HG03354 (cell line): Measurements from ENCODE around the gene PTPRN2.
"Not testable (repeated sequence)": the region's sequence is repeated elsewhere in the genome, so short reads cannot be mapped to it uniquely, and the experiment has no call there.

Experiments used
- ATAC-seq: cut with Tn5 transposase; IDR thresholded peaks from one replicate; pipeline ENCODE4 v1.9.1; 2021; ENCODE audit warnings: mild to moderate bottlenecking; ENCODE audit not compliant: unreplicated experiment, poor library complexity, severe bottlenecking

The PTPRN2 gene

DNA sequence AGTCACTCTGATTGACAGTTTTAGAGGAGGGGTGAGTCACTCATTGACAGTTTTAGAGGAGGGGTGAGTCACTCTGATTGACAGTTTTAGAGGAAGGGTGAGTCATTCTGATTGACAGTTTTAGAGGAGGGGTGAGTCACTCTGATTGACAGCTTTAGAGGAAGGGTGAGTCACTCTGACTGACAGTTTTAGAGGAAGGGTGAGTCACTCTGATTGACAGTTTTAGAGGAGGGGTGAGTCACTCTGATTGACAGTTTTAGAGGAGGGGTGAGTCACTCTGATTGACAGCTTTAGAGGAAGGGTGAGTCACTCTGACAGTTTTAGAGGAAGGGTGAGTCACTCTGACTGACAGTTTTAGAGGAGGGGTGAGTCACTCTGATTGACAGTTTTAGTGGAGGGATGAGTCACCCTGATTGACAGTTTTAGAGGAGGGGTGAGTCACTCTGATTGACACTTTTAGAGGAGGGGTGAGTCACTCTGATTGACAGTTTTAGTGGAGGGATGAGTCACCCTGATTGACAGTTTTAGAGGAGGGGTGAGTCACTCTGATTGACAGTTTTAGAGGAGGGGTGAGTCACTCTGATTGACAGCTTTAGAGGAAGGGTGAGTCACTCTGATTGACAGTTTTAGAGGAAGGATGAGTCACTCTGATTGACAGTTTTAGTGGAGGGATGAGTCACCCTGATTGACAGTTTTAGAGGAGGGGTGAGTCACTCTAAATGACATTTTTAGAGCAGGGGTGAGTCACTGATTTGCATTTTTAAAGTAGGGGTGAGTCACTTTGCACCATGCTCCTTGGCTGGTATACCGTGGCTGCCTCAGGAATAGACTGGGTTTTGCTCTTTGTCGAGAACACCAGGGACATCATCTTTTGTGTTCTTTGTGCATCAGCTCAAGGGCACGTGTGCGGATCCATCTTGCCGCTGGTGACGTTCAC is 654.1 kb downstream of the PTPRN2 start:
- ATAC-seq, result not testable (repeated sequence)

DNA sequence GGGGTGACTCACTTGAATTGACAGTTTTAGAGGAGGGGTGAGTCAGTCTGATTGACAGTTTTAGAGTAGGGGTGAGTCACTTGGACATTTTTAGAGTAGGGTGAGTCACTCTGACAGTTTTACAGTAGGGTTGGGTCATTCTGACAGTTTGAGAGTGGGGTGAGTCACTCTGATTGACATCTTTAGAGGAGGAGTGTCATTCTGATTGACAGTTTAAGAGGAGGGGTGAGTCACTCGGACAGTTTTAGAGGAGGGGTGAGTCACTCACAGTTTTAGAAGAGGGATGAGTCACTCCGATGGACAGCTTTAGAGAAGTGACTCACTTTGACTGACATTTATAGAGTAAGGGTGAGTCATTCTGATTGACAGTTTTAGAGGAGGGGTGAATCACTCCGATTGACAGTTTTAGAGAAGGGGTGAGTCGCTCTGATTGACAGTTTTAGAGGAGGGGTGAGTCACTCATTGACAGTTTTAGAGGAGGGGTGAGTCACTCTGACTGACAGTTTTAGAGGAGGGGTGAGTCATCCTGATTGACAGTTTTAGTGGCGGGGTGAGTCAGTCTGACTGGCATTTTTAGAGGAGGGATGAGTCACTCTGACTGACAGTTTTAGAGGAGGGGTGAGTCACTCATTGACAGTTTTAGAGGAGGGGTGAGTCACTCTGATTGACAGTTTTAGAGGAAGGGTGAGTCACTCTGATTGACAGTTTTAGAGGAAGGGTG is 655.0 kb downstream of the PTPRN2 start:
- no peak for ATAC-seq

GRCh38 chr7:157930926-157931466 is 656.6 kb downstream of the PTPRN2 start:
- no peak for ATAC-seq

- no peak for ATAC-seq
These were observed 657.2 kb downstream of the PTPRN2 start for GRCh38 chr7:157930441-157930840.

DNA sequence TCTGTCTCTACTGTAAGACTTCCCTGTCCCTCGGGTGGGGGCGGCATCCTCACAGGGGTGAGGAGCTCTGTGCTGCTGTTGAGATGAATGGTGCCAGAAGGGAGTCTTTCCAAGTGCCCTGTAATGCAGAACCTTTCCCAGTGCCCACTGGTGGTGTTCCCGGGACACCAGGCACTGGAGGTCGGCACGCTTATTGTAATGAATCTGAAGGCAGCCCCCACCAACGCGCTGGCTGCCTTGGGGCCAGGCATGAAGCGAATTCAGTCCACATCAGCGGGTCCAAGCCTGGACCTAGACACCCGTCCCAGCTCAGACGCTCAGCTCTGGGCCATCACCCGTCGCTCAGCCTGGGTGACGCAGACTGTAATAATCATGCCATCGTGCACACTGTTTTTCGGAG is 658.0 kb downstream of the PTPRN2 start:
- ATAC-seq, result no peak

- ATAC-seq, result no peak
These were observed 658.7 kb downstream of the PTPRN2 start for GRCh38 chr7:157928808-157929425.

- ATAC-seq, result no peak
These were observed 659.3 kb downstream of the PTPRN2 start for GRCh38 chr7:157928171-157928794.

DNA sequence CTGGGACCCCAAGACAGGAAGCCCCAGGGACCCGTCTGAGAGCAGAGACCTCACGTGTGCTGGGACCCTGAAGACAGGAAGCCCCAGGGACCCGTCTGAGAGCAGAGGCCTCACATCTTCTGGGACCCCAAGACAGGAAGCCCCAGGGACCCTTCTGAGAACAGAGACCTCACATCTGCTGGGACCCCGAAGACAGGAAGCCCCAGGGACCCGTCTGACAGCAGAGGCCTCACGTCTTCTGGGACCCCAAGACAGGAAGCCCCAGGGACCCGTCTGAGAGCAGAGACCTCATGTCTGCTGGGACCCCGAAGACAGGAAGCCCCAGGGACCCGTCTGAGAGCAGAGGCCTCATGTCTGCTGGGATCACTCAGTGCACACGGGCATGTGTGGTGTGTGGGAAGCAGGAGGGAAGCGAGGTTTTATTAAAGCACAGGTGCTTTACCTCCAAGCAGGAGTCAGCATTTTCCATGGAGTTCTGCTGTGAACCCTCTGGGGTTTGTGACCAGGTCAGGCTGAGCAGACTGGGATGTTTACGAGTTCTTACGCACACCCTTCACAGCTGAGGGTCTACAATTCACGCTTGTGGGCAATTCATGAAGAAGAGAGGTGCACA is 660.2 kb downstream of the PTPRN2 start:
- no peak for ATAC-seq

- no peak for ATAC-seq
These were observed 661.0 kb downstream of the PTPRN2 start for GRCh38 chr7:157926521-157927150.

DNA sequence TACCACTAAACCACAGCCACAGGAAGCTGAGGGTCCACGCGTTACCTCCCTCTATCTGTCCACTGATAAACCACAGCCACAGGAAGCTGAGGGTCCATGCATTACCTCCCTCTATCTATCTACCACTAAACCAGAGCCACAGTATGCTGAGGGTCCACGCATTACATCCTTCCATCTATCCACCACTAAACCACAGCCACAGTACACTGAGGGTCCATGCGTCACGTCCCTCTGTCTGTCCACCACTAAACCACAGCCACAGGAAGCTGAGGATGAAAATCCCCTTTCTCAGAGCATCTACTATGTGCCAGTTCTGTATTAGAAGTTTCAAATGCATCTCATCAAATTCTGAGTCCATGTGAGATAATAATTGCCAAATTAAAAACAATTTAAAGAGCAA is 661.5 kb downstream of the PTPRN2 start:
- no peak for ATAC-seq

DNA sequence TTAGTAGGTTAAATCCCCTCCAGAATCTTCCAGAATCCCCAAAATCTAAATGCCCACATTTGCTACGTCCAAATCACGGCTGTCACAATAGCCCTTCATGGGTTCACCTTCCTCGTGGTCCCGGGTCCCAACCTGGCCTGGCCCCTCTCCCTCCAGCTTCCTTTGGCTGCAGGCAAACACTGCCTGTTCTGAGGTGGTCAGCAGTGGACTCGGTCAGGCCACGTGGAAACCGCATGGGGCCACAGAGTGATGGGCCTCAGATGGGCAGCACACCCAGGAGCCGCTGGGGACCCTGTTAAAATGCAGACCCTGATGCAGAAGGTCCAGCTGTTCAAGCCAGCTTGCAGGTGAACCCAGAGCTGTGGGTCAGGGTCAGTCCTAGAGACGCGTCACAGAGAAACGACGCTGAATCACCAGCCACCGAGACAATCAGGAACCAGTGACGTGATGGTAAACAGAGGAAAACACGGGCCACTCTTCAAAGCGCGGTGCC is 662.2 kb downstream of the PTPRN2 start:
- no peak for ATAC-seq

- ATAC-seq, result no peak
These were observed 663.6 kb downstream of the PTPRN2 start for GRCh38 chr7:157923903-157924630.

DNA sequence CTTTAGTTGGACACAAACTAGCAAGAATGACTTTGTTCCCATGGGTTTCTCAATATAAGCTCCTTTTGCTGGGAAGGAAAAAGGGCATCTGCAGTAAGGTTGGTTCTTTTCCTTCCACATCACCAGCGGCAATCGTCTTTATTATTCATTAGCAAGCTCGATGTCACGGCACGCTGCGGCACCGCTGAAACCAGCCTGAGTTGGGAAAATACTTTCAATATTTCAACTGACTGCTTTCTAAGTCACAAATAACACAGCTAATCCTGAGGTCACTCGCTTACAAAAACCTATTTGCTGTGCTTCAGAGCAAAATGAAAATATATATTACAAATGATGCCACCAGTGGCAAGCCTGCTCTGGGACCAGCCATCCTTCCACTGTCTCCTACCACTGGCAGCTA is 665.0 kb downstream of the PTPRN2 start:
- ATAC-seq, result no peak

- no peak for ATAC-seq
These were observed 669.1 kb downstream of the PTPRN2 start for GRCh38 chr7:157918326-157919080.

DNA sequence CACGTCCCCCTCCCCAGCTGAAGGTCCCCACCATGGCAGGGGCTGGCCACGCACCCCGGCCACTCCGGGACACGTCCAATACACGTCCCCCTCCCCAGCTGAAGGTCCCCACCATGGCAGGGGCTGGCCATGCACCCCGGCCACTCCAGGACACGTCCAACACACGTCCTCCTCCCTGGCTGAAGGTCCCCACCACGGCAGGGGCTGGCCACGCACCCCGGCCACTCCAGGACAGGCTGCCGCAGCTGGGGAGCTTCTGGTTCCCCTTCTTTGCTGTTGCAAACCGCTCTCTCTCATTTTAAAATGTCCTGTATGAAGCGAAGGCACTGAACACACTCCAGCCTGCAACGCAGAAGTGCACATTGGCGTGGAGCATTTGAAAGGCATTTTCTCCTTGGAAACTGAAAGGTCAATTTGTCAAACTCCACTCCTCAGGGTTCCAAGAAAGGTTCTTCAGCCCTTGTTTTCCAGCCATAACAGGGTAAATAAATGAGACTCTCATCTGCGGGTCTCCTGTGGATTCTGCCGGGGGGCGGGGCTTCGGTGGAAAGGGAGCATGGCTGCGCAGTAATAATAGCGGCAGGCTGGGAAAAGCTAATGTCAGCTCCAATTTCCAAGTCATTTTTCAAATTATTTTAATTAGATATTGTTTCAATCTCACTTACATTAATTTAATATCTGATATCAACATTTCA is 670.5 kb downstream of the PTPRN2 start:
- no peak for ATAC-seq

- no peak for ATAC-seq
These were observed 677.2 kb downstream of the PTPRN2 start for GRCh38 chr7:157910446-157910845.

- not testable (repeated sequence) for ATAC-seq
These were observed 677.6 kb downstream of the PTPRN2 start for GRCh38 chr7:157910045-157910444.
